ENCODE results near the gene SERPINA1. TPM values are rescaled to one million over a fixed set of nuclear protein-coding genes. Genes with fewer than 3 reads are reported as not detected.
A peak's percentile ranks its signal among the peaks of the same experiment; 100 is the strongest.

SERPINA1 gene
- total and polyA plus RNA-seq, 2 of the 13 experiments (the other 11 are each of a cell fraction or from before 2014, with no cell fraction given), result 3,266 to 11,015 TPM

GRCh38 chr14:94412671-94413638 is 24.6 kb upstream of the SERPINA1 start (continued):
- peak; percentile 54 for TF ChIP-seq PATZ1 (CRISPR knock-in tag; IDR thresholded peaks at IDR 0.05)
- TF ChIP-seq, protein P1, sequence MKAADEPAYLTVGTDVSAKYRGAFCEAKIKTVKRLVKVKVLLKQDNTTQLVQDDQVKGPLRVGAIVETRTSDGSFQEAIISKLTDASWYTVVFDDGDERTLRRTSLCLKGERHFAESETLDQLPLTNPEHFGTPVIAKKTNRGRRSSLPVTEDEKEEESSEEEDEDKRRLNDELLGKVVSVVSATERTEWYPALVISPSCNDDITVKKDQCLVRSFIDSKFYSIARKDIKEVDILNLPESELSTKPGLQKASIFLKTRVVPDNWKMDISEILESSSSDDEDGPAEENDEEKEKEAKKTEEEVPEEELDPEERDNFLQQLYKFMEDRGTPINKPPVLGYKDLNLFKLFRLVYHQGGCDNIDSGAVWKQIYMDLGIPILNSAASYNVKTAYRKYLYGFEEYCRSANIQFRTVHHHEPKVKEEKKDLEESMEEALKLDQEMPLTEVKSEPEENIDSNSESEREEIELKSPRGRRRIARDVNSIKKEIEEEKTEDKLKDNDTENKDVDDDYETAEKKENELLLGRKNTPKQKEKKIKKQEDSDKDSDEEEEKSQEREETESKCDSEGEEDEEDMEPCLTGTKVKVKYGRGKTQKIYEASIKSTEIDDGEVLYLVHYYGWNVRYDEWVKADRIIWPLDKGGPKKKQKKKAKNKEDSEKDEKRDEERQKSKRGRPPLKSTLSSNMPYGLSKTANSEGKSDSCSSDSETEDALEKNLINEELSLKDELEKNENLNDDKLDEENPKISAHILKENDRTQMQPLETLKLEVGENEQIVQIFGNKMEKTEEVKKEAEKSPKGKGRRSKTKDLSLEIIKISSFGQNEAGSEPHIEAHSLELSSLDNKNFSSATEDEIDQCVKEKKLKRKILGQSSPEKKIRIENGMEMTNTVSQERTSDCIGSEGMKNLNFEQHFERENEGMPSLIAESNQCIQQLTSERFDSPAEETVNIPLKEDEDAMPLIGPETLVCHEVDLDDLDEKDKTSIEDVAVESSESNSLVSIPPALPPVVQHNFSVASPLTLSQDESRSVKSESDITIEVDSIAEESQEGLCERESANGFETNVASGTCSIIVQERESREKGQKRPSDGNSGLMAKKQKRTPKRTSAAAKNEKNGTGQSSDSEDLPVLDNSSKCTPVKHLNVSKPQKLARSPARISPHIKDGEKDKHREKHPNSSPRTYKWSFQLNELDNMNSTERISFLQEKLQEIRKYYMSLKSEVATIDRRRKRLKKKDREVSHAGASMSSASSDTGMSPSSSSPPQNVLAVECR (CRISPR knock-in tag; IDR thresholded peaks at IDR 0.05; ENCODE audit: borderline replicate concordance), result peak; percentile 31; the same call in 1 of the 2 replicates
- peak; percentile 24 for TF ChIP-seq TBL1XR1 (IDR thresholded peaks at IDR 0.05; ENCODE audit: borderline replicate concordance, low read length, partially characterized antibody)
- no peak for TF ChIP-seq HMGA1 (CRISPR knock-in tag; conservative IDR thresholded peaks at IDR 0.05)
- TF ChIP-seq ZNF44 (CRISPR knock-in tag; IDR thresholded peaks at IDR 0.05), result no peak
- TF ChIP-seq RCOR2 (CRISPR knock-in tag; IDR thresholded peaks at IDR 0.05), result 0 out of 2 replicates have a peak, but pooled peaks have one; percentile 43
- no peak for TF ChIP-seq ZNF180 (CRISPR knock-in tag; IDR thresholded peaks at IDR 0.05; ENCODE audit: borderline replicate concordance, low read depth)
- peak; percentile 52; the same call in 1 of the 2 replicates for TF ChIP-seq GATAD1 (CRISPR knock-in tag; IDR thresholded peaks at IDR 0.05)
- 0 out of 2 replicates have a peak, but pooled peaks have one; percentile 14 for TF ChIP-seq CEBPG (CRISPR knock-in tag; IDR thresholded peaks at IDR 0.05)
- no peak for TF ChIP-seq ZNF224 (CRISPR knock-in tag; IDR thresholded peaks at IDR 0.05)
- TF ChIP-seq ZNF737 (CRISPR knock-in tag; IDR thresholded peaks at IDR 0.05; ENCODE audit: borderline replicate concordance), result no peak
- TF ChIP-seq BCL6 (CRISPR knock-in tag; IDR thresholded peaks at IDR 0.05), result peak; percentile 17; the same call in 1 of the 2 replicates
- TF ChIP-seq KLF16 (CRISPR knock-in tag; IDR thresholded peaks at IDR 0.05), result 0 out of 4 replicates have a peak, but pooled peaks of 1 of the 2 experiments have one; percentile 37
- TF ChIP-seq HIC2 (CRISPR knock-in tag; IDR thresholded peaks at IDR 0.05; ENCODE audit: low read depth), result no peak
- peak; percentile 28; the same call in 1 of the 2 replicates for TF ChIP-seq SSRP1 (CRISPR knock-in tag; IDR thresholded peaks at IDR 0.05)
- no peak for TF ChIP-seq TRIM24 (CRISPR knock-in tag; IDR thresholded peaks at IDR 0.05)
- no peak for TF ChIP-seq SIN3B (IDR thresholded peaks at IDR 0.05; ENCODE audit: low read length)
- TF ChIP-seq ZNF510 (CRISPR knock-in tag; IDR thresholded peaks at IDR 0.05; ENCODE audit: low read depth), result no peak
- TF ChIP-seq SMC3 (IDR thresholded peaks at IDR 0.05; ENCODE audit: low read length), result peak; percentile 99
- no peak for TF ChIP-seq RXRB (CRISPR knock-in tag; IDR thresholded peaks at IDR 0.05; ENCODE audit: borderline replicate concordance)
- no peak for TF ChIP-seq JUND (CRISPR knock-in tag; IDR thresholded peaks at IDR 0.05)
- TF ChIP-seq POLR2AphosphoS2 (IDR thresholded peaks at IDR 0.05; ENCODE audit: low read depth, low read length), result no peak
